Amygdala (tissue), 56 donors: ENCODE measurements around the gene QRICH2.
"Not testable (repeated sequence)": the region's sequence is repeated elsewhere in the genome, so short reads cannot be mapped to it uniquely, and the experiment has no call there.

ENCODE experiments used
- DNase-seq, 56 donors: peaks; one replicate each; lab custom pipeline; 2025; lab: John Stamatoyannopoulos, UW

QRICH2 gene

GRCh38 chr17:76329664-76330063 is 21.6 kb upstream of the QRICH2 start:
- DNase-seq: no peak

DNA sequence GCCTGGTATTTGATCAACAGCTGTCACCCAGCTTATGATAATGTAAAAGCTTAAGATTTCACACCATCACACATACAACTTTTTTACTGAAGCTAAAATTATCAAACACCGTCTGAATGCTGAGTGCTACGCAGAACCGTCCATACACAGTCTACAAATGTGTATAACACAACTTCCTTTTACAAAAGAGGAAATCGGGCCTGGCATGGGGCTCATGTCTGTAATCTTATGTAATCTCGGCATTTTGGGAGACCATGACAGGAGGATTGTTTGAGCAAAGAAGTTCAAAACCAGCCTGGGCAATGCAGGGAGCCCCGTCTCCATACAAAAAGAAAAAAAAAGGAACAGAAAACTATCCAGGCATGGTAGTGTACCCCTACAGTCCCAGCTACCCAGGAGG is 19.6 kb upstream of the QRICH2 start:
- DNase-seq: peak in 1 of 56 donors; percentile 23

DNA sequence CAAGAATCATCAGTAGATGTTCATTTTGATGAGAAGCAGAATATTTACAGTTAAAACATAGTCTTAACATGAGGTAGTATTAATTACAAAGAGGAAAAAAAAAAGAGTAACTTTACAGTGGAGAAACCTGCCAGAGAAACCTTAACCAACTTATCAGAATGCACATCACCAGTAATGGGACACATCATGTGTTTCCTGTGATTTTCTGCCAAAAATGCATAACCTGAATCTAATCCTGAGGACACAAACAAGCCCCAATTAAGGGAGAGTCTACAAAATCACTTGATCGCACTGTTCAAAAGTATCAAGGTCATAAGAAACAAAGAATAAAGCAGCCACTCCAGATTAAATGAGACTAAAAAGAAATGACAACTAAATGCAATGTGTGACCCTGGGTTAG is 18.2 kb upstream of the QRICH2 start:
- no peak for DNase-seq

- DNase-seq: no peak
Measured at GRCh38 chr17:76318586-76318985, 10.5 kb upstream of the QRICH2 start.

DNA sequence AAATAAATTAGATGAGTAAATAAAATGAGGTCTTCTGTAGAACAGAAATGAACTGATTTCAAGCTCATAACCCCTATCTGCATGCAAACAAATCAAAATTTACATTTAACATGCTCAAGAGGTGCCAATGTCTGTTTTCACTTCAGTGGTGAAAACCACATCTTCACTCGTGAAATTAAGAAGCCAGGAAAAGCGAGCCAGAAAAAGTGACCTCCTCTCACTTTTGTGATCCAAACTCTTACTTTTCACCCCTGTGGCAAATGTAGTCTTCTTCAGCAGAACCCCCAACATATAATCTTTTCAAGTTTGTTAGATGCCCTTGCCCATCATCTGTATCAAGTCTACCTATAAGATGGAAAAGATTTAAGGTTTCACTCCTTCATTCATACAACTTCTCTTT is 9.5 kb upstream of the QRICH2 start:
- no peak for DNase-seq

DNA sequence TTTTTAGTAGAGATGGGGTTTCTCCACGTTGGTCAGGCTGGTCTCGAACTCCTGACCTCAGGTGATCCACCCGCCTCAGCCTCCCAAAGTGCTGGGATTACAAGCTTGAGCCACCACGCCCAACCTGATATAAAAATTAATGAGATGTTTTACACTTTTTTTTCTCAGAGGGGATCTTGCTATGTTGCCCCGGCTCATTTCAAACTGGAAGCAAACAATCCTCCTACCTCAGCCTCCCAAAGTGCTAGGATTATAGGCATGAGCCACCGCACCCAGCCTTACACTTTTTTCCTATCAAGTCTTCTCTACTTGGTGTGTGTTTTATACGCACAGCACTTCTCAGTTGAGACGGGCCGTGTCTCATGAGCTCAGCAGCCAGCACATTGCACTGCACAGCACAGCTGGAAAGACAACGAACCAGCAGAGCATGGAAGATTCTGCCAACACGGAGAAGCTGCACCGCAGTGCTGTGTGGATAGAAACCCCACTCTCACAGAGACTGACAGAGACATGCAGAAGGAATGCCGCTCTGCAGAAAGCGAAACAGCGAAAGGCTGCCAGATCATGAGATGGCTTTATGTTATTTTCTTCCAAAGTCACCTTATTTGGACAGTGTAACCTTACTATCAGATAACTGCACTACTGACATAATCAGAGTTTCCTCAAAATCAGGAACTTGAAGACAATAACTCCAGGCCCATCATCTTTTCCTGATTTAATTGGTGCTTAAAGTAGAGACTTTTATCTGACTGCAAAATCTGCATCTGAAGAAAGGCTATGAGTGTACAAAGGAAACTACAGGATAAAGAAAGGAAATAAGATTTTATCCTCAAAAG is 6.5 kb upstream of the QRICH2 start:
- DNase-seq: no peak

DNA sequence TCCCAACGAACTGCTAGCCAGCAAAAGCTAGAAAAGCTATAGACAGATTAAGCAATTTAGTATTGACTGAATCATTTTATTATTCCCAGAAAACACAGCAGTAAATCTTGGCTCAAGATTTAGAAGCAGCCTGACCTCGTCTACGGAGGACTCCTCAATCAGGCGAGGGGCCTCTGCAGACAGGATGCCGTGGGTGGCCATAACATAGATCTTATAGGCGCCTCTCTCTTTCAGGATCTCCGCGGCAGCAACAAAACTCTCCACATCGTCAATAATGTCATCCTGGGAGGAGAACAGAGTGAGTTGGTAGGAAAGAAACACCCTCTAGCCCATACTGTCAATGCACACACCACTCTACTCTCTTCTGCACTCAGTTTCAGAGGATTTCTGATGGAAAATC is 4.7 kb upstream of the QRICH2 start:
- no peak for DNase-seq

DNA sequence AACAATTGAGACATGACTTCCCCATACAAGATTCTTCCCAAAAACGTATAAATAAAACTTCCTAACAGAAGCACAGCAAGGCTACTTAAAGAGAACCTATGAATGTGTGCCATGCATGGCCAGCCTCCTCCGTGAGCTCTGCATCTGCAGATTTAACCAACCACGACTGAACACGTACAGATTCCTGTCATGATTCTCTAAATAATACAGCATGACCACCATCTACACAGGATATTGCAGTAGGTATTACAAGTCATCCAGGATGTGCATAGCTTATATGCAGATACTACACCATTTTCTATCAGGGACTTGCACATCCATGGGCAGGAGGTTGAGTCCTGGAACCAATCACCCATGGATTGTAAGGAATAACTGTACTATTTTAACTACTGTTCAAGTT is 1.4 kb upstream of the QRICH2 start:
- no peak for DNase-seq

DNA sequence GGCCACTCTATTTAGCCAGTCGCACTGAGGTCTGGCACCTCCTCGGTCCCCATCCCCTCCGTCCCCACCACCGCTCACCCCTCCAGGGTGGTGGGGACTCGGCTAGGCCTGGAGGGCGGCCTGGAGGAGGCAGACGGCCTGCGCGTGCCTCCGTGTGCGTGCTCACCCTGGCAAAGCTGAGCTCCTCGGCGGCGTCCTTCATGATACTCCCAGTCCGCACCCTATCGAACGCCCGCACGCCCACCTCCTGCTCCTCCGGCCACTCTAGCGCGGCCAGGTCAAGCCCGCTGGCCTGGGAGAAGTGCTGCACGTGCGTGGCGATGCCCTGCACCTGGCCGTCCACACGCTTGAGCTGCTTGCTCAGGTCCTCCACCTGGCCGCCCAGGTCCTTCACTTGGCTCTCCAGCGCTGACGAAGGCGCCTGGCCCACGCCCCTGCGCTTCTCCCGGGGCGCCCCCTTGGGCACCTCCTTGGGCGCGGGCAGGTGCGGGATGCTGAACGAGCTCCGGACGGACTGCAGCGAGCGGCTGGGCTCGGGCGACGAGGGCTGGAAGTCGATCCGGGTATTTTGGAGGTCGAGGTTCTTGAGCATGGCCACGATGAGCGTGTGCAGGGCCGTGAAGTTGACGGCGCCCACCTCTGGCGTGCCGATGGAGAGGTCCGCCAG is 644 bp downstream of the QRICH2 start:
- DNase-seq: no peak

DNA sequence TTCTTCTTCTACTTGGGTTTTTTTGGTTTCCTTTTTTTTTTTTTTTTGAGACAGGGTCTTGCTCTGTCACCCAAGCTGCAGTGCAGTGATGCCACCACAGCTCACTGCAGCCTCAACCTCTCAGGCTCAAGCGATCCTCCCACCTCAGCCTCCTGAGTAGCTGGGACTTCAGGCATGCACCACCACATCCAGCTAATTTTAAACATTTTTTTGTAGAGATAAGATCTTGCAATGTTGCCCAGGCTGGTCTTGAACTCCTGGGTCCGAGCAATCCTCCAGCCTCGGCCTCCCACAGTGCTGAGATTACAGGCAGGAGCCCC is 3.0 kb downstream of the QRICH2 start:
- not testable (repeated sequence) for DNase-seq

DNA sequence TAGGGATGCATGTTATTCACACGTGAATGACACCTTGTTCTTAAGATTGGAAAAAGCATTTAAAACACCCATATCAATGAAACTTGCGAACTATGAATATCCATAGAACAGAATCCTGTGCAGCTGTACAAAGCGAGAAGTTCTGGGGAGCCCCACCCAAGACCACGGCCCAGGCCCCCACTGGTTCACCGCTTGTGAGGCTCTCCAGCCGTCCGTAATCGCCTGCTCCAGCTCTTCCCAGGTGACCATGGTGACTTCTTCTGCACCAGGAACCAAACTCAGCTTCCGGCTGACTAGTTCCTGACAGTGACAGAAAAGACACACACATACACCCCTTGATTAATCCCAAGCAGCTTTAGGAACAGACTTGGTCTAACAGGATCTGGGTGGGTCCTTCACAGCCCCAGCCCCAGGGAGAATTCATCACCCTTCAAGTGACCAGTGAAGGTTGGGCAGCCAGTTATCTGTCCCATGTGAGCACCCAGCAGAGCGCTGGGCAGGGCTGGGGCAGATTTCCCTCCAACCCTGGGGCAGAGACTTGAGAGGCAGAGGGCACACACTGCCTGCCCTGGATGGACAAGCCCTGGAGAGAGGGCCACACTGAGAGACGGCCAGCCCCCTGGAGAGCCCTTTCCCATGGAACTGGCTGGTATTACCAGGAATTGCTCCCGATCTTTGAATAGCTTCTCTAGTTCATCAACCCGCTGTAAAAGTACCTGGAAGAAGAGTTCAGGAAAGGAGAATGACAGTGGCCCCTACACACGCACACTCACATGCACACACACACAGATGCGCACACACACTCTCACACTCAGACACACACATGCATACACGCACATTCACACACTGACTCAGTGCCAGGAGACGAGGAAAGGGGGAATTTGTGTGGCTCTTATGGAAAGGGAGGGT is 3.6 kb downstream of the QRICH2 start:
- no peak for DNase-seq

- no peak for DNase-seq
Measured at GRCh38 chr17:76297436-76297835, 10.6 kb downstream of the QRICH2 start.

GRCh38 chr17:76296889-76297288 is 11.2 kb downstream of the QRICH2 start:
- no peak for DNase-seq

DNA sequence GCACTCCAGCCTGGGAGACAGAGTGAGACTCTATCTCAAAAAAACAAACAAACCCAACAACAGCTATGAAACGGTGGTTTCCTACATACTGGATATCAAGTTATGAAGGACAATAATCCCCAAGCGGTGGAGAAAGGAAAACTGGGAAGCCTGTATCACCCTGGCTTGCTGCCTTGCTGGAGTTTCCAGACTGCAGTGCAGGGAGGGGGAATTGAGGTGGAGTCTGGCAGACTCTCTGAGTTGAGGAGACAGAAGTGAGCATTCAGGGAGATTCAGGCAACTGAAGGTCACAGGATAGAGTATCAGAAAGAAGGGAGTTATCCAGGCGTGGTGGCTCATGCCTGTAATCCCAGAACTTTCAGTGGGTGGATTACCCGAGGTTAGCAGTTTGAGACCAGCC is 11.9 kb downstream of the QRICH2 start:
- DNase-seq: no peak

DNA sequence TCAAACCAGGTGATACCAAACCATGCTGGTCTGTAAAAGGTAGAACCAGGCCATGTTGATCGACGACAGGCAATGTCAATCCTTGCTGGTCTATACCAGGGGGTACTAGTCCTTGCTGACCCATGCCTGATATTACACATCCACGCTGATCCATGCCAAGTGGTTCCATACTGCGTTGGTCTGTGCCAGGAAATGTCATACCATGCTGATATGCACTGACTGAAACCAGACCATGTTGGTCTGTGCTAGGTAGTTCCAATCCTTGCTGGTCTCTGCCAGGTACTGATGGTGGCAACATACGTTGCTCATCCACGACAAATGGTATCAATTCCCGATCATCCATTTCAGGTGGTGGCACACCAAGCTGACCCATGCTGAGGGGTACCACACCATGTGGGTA is 15.0 kb downstream of the QRICH2 start:
- no peak for DNase-seq

- DNase-seq: no peak
Measured at GRCh38 chr17:76292567-76292966, 15.5 kb downstream of the QRICH2 start.

DNA sequence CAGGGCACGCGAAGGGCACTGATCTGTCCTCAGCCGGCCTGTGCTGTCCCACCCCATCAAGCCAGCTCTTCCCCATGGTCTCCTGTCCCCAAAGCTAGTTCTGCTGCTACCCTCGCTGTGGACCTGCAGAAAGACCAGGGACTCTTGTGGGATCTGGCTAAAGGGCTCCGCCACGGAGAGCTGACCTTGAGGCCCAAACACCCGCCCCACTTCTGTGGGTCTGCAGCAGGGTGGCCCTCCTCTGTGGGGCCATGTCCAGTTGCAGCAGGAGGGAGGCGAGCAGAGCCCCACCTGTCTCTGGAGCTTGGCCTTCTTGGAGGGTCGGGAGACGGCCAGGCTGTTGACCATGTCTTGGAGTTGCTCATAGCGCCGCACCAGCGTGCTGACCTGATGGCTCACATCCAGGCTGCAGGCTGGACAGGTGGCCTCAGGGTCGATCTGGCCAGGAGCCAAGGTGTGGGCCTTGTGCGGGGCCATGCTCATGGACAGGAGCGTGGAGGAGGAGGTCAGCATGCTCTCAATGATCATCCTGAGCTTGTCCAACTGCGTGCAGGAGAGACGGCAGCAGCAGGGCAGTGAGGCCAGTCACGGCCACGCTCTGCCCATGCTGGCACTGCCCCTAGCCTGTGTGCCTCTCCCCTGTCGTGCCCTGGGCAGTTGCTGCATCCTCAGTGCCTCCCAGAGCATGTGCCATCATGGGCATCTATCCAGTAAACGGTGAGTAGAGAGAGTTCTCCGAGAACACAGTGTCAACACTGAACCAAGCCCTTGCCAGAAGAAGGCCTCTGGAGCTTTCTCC is 26.3 kb downstream of the QRICH2 start:
- DNase-seq: no peak

GRCh38 chr17:76280650-76281049 is 27.4 kb downstream of the QRICH2 start:
- DNase-seq: no peak

DNA sequence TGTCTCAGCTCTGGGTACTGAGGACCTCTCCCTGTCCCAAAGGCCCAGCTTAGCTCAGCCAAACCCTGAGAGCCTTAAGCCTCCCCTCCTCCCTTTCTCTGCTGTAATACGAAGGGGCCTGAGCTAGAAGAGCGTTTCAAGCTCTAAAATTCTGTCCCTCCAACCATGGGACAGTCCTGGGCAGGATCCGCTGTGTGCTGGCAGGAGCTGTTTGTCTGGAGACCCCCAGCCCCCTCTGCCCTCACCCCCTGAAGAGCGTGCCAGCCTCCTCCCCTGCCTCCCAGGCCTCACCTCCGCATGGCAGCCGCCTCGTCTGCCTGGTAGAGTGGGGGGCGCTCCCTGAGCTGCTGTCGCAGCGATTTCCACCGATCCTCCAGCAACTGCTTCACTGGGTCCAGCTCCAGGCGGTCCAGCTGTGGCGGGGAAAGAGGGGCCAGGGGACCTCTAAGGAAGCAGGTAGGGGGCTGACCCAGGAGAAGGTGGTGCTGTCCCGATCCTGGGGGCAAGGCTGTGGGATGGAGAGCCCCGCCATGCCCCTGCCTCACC is 28.3 kb downstream of the QRICH2 start:
- DNase-seq: no peak
